GM18505 (cell line): Measurements from ENCODE around the gene GSDME.

Experiments
- ATAC-seq: cut with Tn5 transposase; IDR thresholded peaks from one replicate; pipeline ENCODE4 v1.9.1; 2021; ENCODE audit not compliant: unreplicated experiment
- POLR2A ChIP-seq: IDR thresholded peaks from 4 replicates; pipeline ENCODE4 v1.6.1; 2011; ENCODE audit warnings: borderline replicate concordance; ENCODE audit not compliant: insufficient read depth, insufficient read length; ENCODE audit errors: extremely low read depth

The GSDME gene

DNA sequence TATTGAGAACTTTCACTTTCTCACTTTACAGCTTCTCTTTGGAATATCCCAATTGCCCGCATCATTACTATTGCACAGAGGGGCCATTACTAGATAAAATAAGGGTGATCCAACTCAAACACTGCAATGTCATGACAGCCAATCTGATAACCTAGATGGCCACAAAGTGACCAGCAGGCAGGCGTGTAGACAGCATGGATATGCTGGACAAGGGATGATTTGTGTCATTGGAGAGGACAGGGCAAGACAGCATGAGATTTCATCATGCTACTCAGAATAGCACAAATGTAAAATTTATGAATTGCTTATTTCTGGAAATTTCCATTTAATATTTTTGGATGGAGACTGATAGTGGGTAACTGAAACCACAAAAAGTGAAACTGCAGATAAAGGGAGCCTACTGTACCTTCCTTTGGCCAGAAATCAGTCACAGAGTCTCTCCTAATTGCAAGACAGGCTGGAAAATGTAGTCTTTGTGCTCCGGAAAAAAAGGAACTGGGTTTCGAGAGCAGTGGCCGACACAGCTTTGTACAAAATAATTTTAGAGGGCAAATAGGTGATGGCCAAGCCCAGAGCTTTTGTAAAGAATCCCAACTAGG is 6.1 kb upstream of the GSDME start:
- no peak for TF ChIP-seq POLR2A
- ATAC-seq = no peak

DNA sequence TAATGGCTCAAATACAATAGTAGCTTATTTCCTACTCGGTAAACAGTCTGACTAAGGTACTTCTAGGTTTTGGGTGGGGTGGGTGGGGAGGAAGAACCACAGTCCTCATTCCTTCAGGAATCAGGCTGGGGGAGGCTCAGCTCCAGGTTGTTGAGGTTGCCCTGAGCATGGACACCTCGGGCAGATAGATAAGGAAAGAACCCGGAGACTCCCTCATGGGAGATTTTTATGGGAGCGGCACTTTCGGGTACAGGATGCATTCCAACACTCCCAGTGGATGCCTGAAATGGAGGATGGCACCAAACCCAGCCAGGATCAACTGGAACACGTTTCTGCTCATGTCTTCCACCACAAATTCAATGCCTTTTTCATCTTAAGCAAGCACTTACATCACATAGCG is 5.5 kb upstream of the GSDME start:
- no peak for TF ChIP-seq POLR2A
- ATAC-seq = no peak

GRCh38 chr7:24760968-24761367 is 3.7 kb upstream of the GSDME start:
- TF ChIP-seq POLR2A = no peak
- ATAC-seq = no peak

DNA sequence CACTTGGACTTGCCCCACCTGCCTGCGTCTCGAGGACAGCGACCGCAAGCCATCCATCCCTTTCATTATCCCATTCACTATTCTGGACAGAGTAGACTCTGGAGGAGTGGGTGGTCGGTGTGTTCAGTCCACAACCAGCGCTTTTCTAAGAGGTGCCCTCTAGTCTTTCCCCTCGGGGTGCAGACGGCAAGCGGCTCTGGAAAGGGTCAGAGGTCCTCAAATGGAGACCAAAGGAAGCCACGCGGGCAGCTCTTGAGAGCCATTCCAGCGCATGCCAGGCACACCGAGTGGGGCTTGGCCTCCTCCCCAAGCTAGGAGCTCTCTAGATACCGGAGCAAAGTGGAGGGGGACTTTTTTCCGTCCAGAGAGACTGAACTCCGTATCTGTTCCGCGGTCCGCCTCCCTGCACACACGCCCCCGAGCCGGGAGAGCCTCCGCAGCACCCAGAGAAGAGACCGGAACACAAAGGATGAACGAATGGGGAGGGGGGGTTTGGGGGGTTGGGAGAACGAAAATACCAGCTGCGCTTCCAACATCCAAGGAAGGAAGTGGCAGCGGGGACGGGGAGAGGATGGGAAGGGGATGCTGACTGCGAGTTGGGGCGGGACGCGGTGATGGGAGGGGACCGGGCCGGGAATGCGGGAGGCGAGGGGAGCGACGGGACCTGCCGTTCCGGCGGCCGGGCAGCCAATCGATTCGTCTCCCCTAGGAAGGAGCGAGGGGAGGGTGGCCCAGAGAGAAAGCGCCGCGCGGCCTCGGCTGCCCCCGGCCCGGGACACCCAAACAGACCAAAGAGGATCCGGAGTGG is 515 bp downstream of the GSDME start:
- no peak for ATAC-seq
- TF ChIP-seq POLR2A = no peak

DNA sequence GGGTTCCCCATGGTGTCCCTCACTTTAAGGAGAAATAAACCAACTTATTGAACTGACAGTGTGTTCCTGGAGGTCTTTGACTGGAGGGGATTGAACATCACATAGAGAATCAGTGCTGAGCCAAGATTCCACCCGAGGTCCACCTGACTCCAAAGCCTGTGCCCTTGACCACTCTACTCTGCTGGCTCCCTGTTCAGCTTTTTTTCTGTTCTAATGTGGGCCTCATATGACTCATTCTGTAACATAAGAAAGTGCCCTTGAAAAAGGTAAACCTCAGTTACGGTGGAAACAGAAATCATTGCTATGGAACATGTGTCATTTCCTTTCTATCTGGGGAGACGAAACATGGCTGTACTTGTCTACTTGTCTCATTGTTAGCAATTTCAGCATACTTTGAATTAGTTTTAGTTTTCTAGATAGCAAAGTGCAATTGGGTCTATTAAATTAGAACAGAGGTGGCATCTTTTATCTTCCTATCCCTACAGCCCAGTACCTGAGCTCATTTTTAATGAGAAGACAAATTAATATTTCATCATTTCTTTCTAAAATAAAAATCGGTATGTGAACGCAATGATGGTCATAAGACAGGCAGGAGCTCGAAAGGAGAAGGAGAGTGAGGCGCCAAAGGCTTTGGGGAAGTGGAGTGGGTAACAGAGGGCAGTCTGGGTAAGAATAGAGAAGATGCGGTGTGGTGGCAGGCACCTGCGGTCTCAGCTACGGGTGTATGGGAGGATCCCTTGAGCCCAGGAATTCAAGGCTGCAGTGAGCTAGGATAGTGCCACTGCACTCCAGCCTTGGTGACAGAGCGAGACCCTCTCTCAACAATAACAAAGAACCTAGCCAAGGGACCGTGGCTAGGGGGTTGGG is 1.5 kb downstream of the GSDME start:
- ATAC-seq = peak; percentile 63
- no peak for TF ChIP-seq POLR2A

- TF ChIP-seq POLR2A = no peak
- ATAC-seq = peak; percentile 2
These were observed 2.3 kb downstream of the GSDME start for GRCh38 chr7:24754906-24755506.

GRCh38 chr7:24752073-24752800 is 5.0 kb downstream of the GSDME start:
- TF ChIP-seq POLR2A = no peak
- ATAC-seq = no peak

DNA sequence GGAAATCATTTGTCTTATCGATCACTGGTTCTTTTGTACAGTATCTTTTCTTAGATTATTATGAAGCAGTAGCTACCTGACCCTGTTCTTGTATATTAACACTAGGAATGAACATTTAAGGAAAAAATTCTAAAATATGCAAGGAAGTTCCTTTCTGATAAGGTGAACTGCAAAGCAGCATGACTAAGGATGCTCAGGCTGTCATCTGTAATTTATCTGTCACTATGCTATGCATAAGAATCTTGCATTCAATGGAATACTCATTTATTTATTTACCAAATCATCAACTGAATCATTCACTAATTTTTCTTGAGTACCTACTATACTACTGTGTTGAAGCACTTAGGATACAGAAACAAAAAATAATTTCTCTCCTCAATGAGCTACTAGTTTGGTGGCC is 5.8 kb downstream of the GSDME start:
- no peak for ATAC-seq
- TF ChIP-seq POLR2A = no peak

GRCh38 chr7:24750441-24751055 is 6.7 kb downstream of the GSDME start:
- ATAC-seq = no peak
- no peak for TF ChIP-seq POLR2A

GRCh38 chr7:24748521-24748920 is 8.7 kb downstream of the GSDME start:
- TF ChIP-seq POLR2A = no peak
- no peak for ATAC-seq

DNA sequence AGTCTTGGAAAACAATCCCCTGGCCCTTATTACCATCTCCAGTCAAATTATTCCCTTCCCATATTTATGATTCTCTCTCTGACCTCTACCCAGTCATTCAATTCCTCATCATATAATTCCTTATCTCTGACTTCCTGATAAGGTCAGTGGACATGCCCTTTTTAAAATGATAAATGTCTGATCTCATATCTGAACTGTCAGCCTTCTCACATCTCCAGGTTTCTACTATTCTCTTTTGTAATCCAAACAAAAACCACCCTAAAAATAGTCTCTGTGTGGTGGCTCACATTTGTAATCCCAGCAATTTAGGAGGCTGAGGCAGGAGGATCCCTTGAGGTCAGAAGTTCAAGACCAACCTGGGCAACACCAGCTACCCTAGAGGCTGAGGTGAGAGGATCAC is 11.9 kb downstream of the GSDME start:
- no peak for TF ChIP-seq POLR2A

DNA sequence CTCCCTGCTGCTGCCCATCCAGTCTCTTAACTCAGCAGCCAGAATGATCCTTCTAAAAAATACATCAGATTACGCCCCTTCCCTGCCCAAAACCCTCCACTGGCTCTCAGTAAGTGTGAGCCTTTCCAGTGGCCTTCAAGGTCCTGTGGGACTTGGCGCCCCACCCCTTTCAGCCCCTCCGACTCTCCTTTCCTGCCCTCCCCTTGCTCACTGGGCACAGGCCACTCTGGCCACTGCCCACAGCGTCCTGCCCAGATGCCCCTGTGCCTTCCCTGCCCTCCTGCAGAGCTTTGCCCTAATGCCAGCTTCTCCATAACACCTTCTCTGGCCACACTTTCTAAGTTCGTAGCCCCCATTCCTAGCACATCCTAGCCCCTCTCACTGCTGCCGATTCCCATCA is 13.8 kb downstream of the GSDME start:
- no peak for ATAC-seq
- no peak for TF ChIP-seq POLR2A

More for the DNA sequence above, 11.9 kb downstream of the GSDME start:
- ATAC-seq = no peak
